Cardiac muscle cell (in vitro differentiated cells and primary cell): ENCODE data around the gene RANBP1. TPM values are rescaled to one million over a fixed set of nuclear protein-coding genes. Genes with fewer than 3 reads are reported as not detected.

Experiments
- DNase-seq, 2 donors: peaks; one replicate each; pipeline versions ENCODE4 v3.0.0 to v3.0.0-alpha.2; 2010 to 2017; ENCODE audit warnings: low read depth in 1 of 2, low spot score in 1 of 2
- H3K27ac ChIP-seq: fragments of 200-600 bp; sonication (generic); 2 replicates; pipeline ENCODE4 v1.5.1; 2016
- H3K27me3 ChIP-seq: fragments of 200-600 bp; sonication (generic); 2 replicates; pipeline ENCODE4 v1.6.0; 2016; ENCODE audit warnings: control low read depth
- H3K36me3 ChIP-seq: fragments of 200-600 bp; sonication (generic); 2 replicates; pipeline ENCODE4 v1.5.1; 2016; ENCODE audit warnings: control low read depth
- H3K4me1 ChIP-seq: fragments of 200-600 bp; sonication (generic); 2 replicates; pipeline ENCODE4 v1.8.1; 2017; ENCODE audit warnings: low read depth, mild to moderate bottlenecking, mixed run types
- H3K4me3 ChIP-seq: fragments of 200-600 bp; sonication (generic); 2 replicates; pipeline ENCODE4 v1.5.1; 2016; ENCODE audit warnings: mild to moderate bottlenecking
- H3K9me3 ChIP-seq: fragments of 200-600 bp; sonication (generic); 2 replicates; pipeline ENCODE4 v1.5.1; 2017; ENCODE audit warnings: low read depth, mild to moderate bottlenecking, control low read depth
- polyA plus RNA-seq: library from polyadenylated mRNA; unstranded; fragments of >200 nt; fragmentation: Nextera tagmentation; extraction: Ambion mirVana; gene quantifications from 2 replicates; pipeline ENCODE4 v1.2.1, GENCODE V29; 2016
- total RNA-seq: library from RNA; depleted of rRNA; stranded (reverse); fragments of >200 nt; gene quantifications from 2 replicates; pipeline ENCODE4 v1.2.3, GENCODE V29; 2016
- TF ChIP-seq, protein P1 (sequence below): IDR thresholded peaks from 2 replicates; pipeline ENCODE4 v1.5.1; 2012; ENCODE audit warnings: low read depth, mild to moderate bottlenecking, low read length

Gene RANBP1
- total and polyA plus RNA-seq, 2 experiments from 2014 or later, result 252 to 271 TPM

- no peak overlapping the region for H3K4me3 ChIP-seq
- TF ChIP-seq, protein P1, sequence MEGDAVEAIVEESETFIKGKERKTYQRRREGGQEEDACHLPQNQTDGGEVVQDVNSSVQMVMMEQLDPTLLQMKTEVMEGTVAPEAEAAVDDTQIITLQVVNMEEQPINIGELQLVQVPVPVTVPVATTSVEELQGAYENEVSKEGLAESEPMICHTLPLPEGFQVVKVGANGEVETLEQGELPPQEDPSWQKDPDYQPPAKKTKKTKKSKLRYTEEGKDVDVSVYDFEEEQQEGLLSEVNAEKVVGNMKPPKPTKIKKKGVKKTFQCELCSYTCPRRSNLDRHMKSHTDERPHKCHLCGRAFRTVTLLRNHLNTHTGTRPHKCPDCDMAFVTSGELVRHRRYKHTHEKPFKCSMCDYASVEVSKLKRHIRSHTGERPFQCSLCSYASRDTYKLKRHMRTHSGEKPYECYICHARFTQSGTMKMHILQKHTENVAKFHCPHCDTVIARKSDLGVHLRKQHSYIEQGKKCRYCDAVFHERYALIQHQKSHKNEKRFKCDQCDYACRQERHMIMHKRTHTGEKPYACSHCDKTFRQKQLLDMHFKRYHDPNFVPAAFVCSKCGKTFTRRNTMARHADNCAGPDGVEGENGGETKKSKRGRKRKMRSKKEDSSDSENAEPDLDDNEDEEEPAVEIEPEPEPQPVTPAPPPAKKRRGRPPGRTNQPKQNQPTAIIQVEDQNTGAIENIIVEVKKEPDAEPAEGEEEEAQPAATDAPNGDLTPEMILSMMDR, result no peak
- DNase-seq, result peak in 1 of 2 donors; percentile 42
- H3K27me3 ChIP-seq, result no peaks in the 10 kb centered on the region
- no peaks in the 10 kb centered on the region for H3K9me3 ChIP-seq
- peaks cover 34% of the 10 kb centered on the region for H3K4me1 ChIP-seq
- no peaks in the 10 kb centered on the region for H3K36me3 ChIP-seq
- peak overlapping the region; percentile 85 for H3K27ac ChIP-seq
Measured at GRCh38 chr22:20137671-20138416, 21.9 kb downstream of the RANBP1 start.

GRCh38 chr22:20138417-20138738 lies 22.5 kb downstream of the RANBP1 start:
- Histone ChIP-seq H3K9me3 (no peaks in the 10 kb centered on the region), H3K27me3 (no peaks in the 10 kb centered on the region), H3K4me1 (peaks cover 32% of the 10 kb centered on the region), H3K4me3 (no peak overlapping the region), H3K27ac (peak overlapping the region; percentile 85), H3K36me3 (no peaks in the 10 kb centered on the region)
- TF ChIP-seq, protein P1, result no peak
- DNase-seq, result no peak

DNA sequence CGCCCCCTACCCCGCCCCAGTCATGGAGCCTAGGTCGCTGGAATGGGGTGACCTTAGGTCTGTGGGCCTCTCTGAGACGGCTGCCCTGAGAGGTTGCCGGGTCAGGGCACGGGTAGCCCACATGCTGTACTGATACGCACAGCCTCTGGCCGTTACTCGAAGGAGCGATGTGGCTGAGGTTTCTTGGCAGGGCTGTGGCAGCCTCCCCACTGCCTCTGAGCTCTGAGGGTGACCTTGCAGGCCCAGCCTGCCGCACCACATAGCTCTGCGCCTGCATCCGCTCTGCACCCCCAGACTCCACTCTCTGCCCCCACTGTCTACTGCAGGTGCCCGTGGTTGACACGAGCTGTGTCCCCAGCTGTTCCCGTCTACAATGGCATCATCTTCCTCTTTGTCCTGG lies 23.0 kb downstream of the RANBP1 start:
- Histone ChIP-seq H3K4me3 (no peak overlapping the region), H3K9me3 (no peaks in the 10 kb centered on the region), H3K27ac (peak overlapping the region; percentile 85), H3K36me3 (no peaks in the 10 kb centered on the region), H3K27me3 (no peaks in the 10 kb centered on the region), H3K4me1 (peaks cover 32% of the 10 kb centered on the region)
- no peak for DNase-seq
- TF ChIP-seq, protein P1, result no peak

GRCh38 chr22:20139391-20140106 lies 23.6 kb downstream of the RANBP1 start:
- no peaks in the 10 kb centered on the region for H3K9me3 ChIP-seq
- no peak overlapping the region for H3K4me3 ChIP-seq
- H3K27me3 ChIP-seq, result no peaks in the 10 kb centered on the region
- H3K36me3 ChIP-seq, result no peaks in the 10 kb centered on the region
- no peak for DNase-seq
- peaks cover 32% of the 10 kb centered on the region for H3K4me1 ChIP-seq
- TF ChIP-seq, protein P1, result no peak
- H3K27ac ChIP-seq, result no peak overlapping the region

DNA sequence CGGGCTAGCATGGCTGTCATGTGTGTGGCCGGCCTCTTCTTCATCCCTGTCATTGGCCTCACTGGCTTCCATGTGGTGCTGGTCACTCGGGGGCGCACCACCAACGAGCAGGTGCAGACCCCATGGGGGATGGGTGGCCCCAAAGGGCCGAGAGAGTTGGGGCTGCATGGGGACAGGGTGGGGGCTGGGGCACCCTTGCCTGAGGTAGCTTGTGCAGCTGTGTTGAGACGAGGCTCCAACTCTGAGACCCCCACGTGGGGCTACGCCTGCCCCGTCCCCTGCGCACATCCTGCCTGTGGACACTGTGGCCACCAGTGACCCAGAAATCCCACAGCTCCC lies 24.2 kb downstream of the RANBP1 start:
- H3K27ac ChIP-seq, result no peak overlapping the region
- no peak overlapping the region for H3K4me3 ChIP-seq
- no peak for DNase-seq
- no peaks in the 10 kb centered on the region for H3K27me3 ChIP-seq
- H3K9me3 ChIP-seq, result no peaks in the 10 kb centered on the region
- H3K4me1 ChIP-seq, result peaks cover 32% of the 10 kb centered on the region
- no peaks in the 10 kb centered on the region for H3K36me3 ChIP-seq
- TF ChIP-seq, protein P1, result no peak
